ENCODE results near the gene SLC7A1.

DNA sequence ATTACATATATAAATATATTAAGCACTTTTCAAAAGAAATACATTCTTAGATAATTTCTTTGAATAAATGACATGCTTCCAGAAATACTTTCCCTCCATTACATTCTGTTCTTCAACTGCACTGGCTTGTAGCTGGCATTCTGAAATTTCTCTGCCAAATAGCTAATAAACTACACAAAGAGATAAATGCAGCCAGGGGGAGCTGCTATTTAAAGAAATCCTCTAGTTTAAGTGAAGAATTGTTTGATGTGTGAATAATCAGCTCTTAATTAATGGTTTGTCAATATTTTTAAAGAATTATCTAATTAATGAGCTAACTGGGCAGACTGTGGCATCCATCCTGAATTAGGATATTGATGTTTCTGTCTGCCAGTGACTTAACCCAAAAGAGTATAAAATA lies 30.7 kb downstream of the SLC7A1 start:
- TF ChIP-seq POLR2A (IDR thresholded peaks at IDR 0.05) (no peak), CTCF (IDR thresholded peaks at IDR 0.05) (no peak), POLR2AphosphoS5 (IDR thresholded peaks at IDR 0.05; ENCODE audit: insufficient read depth in 1 of 2, low read depth in 1 of 2) (no peak)

Data from vagina (tissue), 2 donors.